Measurements from ENCODE around the gene TMEM121.

GRCh38 chr14:105530285-105531087, 4.1 kb downstream of the TMEM121 start:
- TF ChIP-seq POLR2AphosphoS5 (IDR thresholded peaks at IDR 0.05; ENCODE audit: low read depth, low read length), result no peak
- no peak for TF ChIP-seq TAF1 (IDR thresholded peaks at IDR 0.05; ENCODE audit: borderline replicate concordance, insufficient read depth, low read length)
- no peak for TF ChIP-seq REST (IDR thresholded peaks at IDR 0.05; ENCODE audit: insufficient read depth in 1 of 2, low read depth in 2 of 2, low read length in 2 of 2)
- TF ChIP-seq SIN3A (IDR thresholded peaks at IDR 0.05; ENCODE audit: borderline replicate concordance, insufficient read depth, low read length), result no peak
- no peak for TF ChIP-seq FOXP2 (optimal IDR thresholded peaks at IDR 0.05; ENCODE audit: borderline replicate concordance, extremely low read depth, extremely low read length, insufficient read depth)

Measured in PFSK-1 (cell line).